Endothelial cell of umbilical vein (primary cell): ENCODE data around the gene PPP2R2C. TPM values are rescaled to one million over a fixed set of nuclear protein-coding genes. Genes with fewer than 3 reads are reported as not detected.

ENCODE experiments used
- BruUV-seq: library from RNA; stranded (reverse); fragments of 400-500 nt; replicated peaks from 2 replicates; lab custom pipeline; 2021; lab: Mats Ljungman, UMichigan
- CTCF ChIA-PET: fragments of 300-600, 350-600 bp; sonication (Branson Sonifier 250); formaldehyde crosslinking; loops from one replicate; lab custom pipeline; 2021; ENCODE audit warnings: antibody characterized with exemption, inconsistent platforms; lab: Charles Lee
- POLR2A ChIA-PET: fragments of 300-600, 350-600 bp; sonication (Branson Sonifier 250); formaldehyde crosslinking; loops from one replicate; lab custom pipeline; 2021; ENCODE audit warnings: antibody characterized with exemption, inconsistent platforms; lab: Charles Lee
- DNase-seq: peaks from one replicate; pipeline ENCODE4 v3.0.0-alpha.2; 2011; ENCODE audit warnings: low read depth, low spot score
- FAIRE-seq: peaks from 2 replicates; lab custom pipeline; 2011; peaks lifted over from hg19 to GRCh38; lab: Jason Lieb, UNC
- H2AFZ ChIP-seq: 2 replicates; pipeline ENCODE4 v1.6.0; 2012; ENCODE audit warnings: low read depth, low read length, control low read depth, inconsistent platforms
- H3K27ac ChIP-seq: 2 replicates; pipeline ENCODE4 v1.5.1; 2011; ENCODE audit warnings: low read depth, mild to moderate bottlenecking, control low read depth, low read length, moderate library complexity; ENCODE audit not compliant: insufficient read depth
- H3K27me3 ChIP-seq, 2 experiments: 2 replicates each; pipeline versions ENCODE4 v1.6.0 to v1.6.1; 2011; ENCODE audit warnings: low read length in 2 of 2, mixed read lengths in 1 of 2; ENCODE audit not compliant: control insufficient read depth in 2 of 2, insufficient read depth in 2 of 2
- H3K36me3 ChIP-seq, 2 experiments: 2 replicates in 1 of 2; 3 replicates in 1 of 2; pipeline ENCODE4 v1.5.1; 2011; ENCODE audit warnings: low read length in 2 of 2, mild to moderate bottlenecking in 1 of 2, moderate library complexity in 1 of 2; ENCODE audit not compliant: control insufficient read depth in 2 of 2, insufficient read depth in 2 of 2; ENCODE audit errors: extremely low read depth in 1 of 2
- H3K4me1 ChIP-seq: 3 replicates; pipeline ENCODE4 v1.5.1; 2011; ENCODE audit warnings: mild to moderate bottlenecking, low read length; ENCODE audit not compliant: control insufficient read depth, insufficient read depth; ENCODE audit errors: extremely low read depth
- H3K4me2 ChIP-seq: 2 replicates; pipeline ENCODE4 v1.6.1; 2011; ENCODE audit warnings: low read length, control low read depth, mixed read lengths; ENCODE audit not compliant: insufficient read depth
- H3K4me3 ChIP-seq, 3 experiments: fragments of 200-600 bp in 1 of 3; sonication (generic), shearing (Covaris generic) in 1 of 3; replicated peaks in 1 of 3; 2 replicates each; pipeline ENCODE4 v1.5.1; 2011 to 2016; ENCODE audit warnings: control low read depth in 3 of 3, low read length in 3 of 3, mild to moderate bottlenecking in 2 of 3, inconsistent platforms in 1 of 3, low read depth in 1 of 3, moderate library complexity in 1 of 3; ENCODE audit not compliant: insufficient read depth in 1 of 3
- H3K79me2 ChIP-seq: 2 replicates; pipeline ENCODE4 v1.6.0; 2012; ENCODE audit warnings: low read length, inconsistent platforms; ENCODE audit not compliant: control insufficient read depth, insufficient read depth
- H3K9ac ChIP-seq: replicated peaks from 2 replicates; pipeline ENCODE3; 2011; ENCODE audit warnings: low read length, control low read depth; ENCODE audit not compliant: insufficient read depth; ENCODE audit errors: extremely low read depth
- H3K9me1 ChIP-seq: replicated peaks from 3 replicates; pipeline ENCODE4 v1.6.0; 2011; ENCODE audit warnings: mild to moderate bottlenecking, low read length; ENCODE audit not compliant: control insufficient read depth, insufficient read depth; ENCODE audit errors: extremely low read depth
- H3K9me3 ChIP-seq: replicated peaks from 2 replicates; pipeline ENCODE4 v1.5.1; 2012; ENCODE audit warnings: low read length, inconsistent platforms; ENCODE audit not compliant: control insufficient read depth, insufficient read depth
- H4K20me1 ChIP-seq: replicated peaks from 2 replicates; pipeline ENCODE3; 2011; ENCODE audit warnings: mild to moderate bottlenecking, low read length; ENCODE audit not compliant: control insufficient read depth, insufficient read depth; ENCODE audit errors: extremely low read depth
- EZH2 ChIP-seq: IDR thresholded peaks from 2 replicates; pipeline ENCODE4 v1.6.1; 2012; ENCODE audit warnings: borderline replicate concordance, low read depth, mild to moderate bottlenecking, moderate library complexity, low read length, inconsistent platforms; ENCODE audit not compliant: severe bottlenecking
- FOS ChIP-seq: IDR thresholded peaks from 2 replicates; pipeline ENCODE4 v1.6.1; 2011; ENCODE audit warnings: mild to moderate bottlenecking, low read length, moderate library complexity, borderline replicate concordance; ENCODE audit not compliant: insufficient read depth
- GATA2 ChIP-seq: IDR thresholded peaks from 2 replicates; pipeline ENCODE4 v1.7.0; 2011; ENCODE audit warnings: low read depth, mild to moderate bottlenecking, moderate library complexity, mixed read lengths, low read length; ENCODE audit not compliant: insufficient read length, insufficient read depth
- JUN ChIP-seq: IDR thresholded peaks from 2 replicates; pipeline ENCODE4 v1.6.1; 2011; ENCODE audit warnings: borderline replicate concordance, low read depth; ENCODE audit not compliant: insufficient read length, insufficient read depth
- MAX ChIP-seq: IDR thresholded peaks from 2 replicates; pipeline ENCODE4 v1.6.1; 2011; ENCODE audit not compliant: insufficient read depth, insufficient read length
- MYC ChIP-seq: IDR thresholded peaks from one replicate; pipeline ENCODE4 v1.6.1; 2011; ENCODE audit warnings: mild to moderate bottlenecking, low read depth, low read length
- POLR2A ChIP-seq: IDR thresholded peaks from 2 replicates; pipeline ENCODE4 v1.6.1; 2012; ENCODE audit warnings: low read depth, mild to moderate bottlenecking, control low read depth, low read length
- POLR2AphosphoS5 ChIP-seq: IDR thresholded peaks from 2 replicates; pipeline ENCODE4 v1.6.1; 2012; ENCODE audit warnings: low read depth, mild to moderate bottlenecking, control low read depth, low read length, moderate library complexity; ENCODE audit not compliant: insufficient read depth
- dilution Hi-C: fragments of 300-500 bp; cut with MboI; formaldehyde crosslinking; loops from one replicate; pipeline ENCODE4 v1.15.0; 2019; ENCODE audit warnings: low sequenced_read_pairs; ENCODE audit not compliant: extremely low pct_ligation_motif_present
- intact Hi-C: fragments of 100-400 bp; cut with micrococcal nuclease; formaldehyde crosslinking; loops from one replicate; pipeline ENCODE4 v1.10.0; 2022
- polyA plus RNA-seq, 4 experiments: library from polyadenylated mRNA; depleted of rRNA in 3 of 4; stranded (reverse) in 3 of 4; unstranded in 1 of 4; fragments of >200 nt; gene quantifications; 2 replicates each; pipeline versions ENCODE4 v1.2.1 to v1.2.3, GENCODE V29; 2011 to 2012; ENCODE audit warnings: missing spikeins in 1 of 4
- total RNA-seq: library from RNA; stranded (reverse); gene quantifications from 2 replicates; pipeline ENCODE4 v1.2.3, GENCODE V29; 2021
- TF ChIP-seq, protein P1 (sequence below), 2 donors: IDR thresholded peaks; 1 replicate in 1 of 2; 2 replicates in 1 of 2; pipeline ENCODE4 v1.5.1; 2011; ENCODE audit warnings: low read length in 2 of 2, mild to moderate bottlenecking in 2 of 2, moderate library complexity in 2 of 2, control low read depth in 1 of 2, inconsistent platforms in 1 of 2, low read depth in 1 of 2; ENCODE audit not compliant: insufficient read depth in 1 of 2; ENCODE audit errors: extremely low read depth in 1 of 2

PPP2R2C gene
- total and polyA plus RNA-seq, 2 donors (not counting 3 experiments of a cell fraction or from before 2014, with no cell fraction given): 0.03 to 0.09 TPM

DNA sequence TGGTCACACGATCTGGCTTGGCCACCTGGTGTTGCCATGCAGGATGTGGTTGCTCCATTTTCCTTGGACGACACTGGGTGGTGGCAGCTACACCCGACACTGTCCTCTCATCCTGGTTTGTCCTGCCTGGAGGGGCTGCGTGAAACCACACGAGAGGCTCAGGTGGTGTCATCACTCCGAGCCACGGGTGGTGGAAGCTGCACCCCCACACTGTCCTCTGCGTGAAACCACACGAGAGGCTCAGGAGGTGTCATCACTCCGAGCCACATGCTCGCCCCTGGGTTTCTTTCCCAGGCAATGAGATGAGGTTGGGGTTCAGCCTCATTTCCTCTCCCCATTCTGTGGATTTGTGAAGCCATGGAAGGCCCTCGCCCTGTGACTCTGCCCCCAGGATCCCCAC lies 168.5 kb downstream of the PPP2R2C start:
- Histone ChIP-seq H4K20me1 (no peaks in the 10 kb centered on the region), H3K4me3 (no peak overlapping the region), H2AFZ (no peak overlapping the region), H3K27ac (no peak overlapping the region), H3K4me1 (no peaks in the 10 kb centered on the region), H3K9ac (no peak overlapping the region), H3K36me3 (peaks cover 2 to 37% of the 10 kb centered on the region in 2 experiments), H3K27me3 (peaks cover 0 to 10% of the 10 kb centered on the region in 2 experiments), H3K79me2 (no peaks in the 10 kb centered on the region), H3K9me3 (no peaks in the 10 kb centered on the region), H3K9me1 (no peaks in the 10 kb centered on the region), H3K4me2 (no peak overlapping the region)
- POLR2A ChIA-PET: no interaction called here
- no peak for TF ChIP-seq POLR2A
- TF ChIP-seq EZH2: no peak
- TF ChIP-seq FOS: no peak
- TF ChIP-seq, protein P1, sequence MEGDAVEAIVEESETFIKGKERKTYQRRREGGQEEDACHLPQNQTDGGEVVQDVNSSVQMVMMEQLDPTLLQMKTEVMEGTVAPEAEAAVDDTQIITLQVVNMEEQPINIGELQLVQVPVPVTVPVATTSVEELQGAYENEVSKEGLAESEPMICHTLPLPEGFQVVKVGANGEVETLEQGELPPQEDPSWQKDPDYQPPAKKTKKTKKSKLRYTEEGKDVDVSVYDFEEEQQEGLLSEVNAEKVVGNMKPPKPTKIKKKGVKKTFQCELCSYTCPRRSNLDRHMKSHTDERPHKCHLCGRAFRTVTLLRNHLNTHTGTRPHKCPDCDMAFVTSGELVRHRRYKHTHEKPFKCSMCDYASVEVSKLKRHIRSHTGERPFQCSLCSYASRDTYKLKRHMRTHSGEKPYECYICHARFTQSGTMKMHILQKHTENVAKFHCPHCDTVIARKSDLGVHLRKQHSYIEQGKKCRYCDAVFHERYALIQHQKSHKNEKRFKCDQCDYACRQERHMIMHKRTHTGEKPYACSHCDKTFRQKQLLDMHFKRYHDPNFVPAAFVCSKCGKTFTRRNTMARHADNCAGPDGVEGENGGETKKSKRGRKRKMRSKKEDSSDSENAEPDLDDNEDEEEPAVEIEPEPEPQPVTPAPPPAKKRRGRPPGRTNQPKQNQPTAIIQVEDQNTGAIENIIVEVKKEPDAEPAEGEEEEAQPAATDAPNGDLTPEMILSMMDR (IDR thresholded peaks at IDR 0.05; ENCODE audit: extremely low read depth in 1 of 2, insufficient read depth in 1 of 2, low read depth in 1 of 2, low read length in 2 of 2): no peak
- TF ChIP-seq MYC: no peak
- TF ChIP-seq JUN: no peak
- no peak for TF ChIP-seq MAX
- TF ChIP-seq GATA2: no peak
- TF ChIP-seq POLR2AphosphoS5: no peak
- intact Hi-C loops: no loop called here
- FAIRE-seq: no peak
- no TSS peak for BruUV-seq
- dilution Hi-C loops: no loop called here
- DNase-seq: no peak
- CTCF ChIA-PET: interaction anchor here (1.0 kb wide), 1 partner anchor 40 kb away, joined by 3 read pairs; no protein-coding TSS in a partner anchor
